HepG2 (cell line): Measurements from ENCODE around the gene ORC2. TPM values are rescaled to one million over a fixed set of nuclear protein-coding genes. Genes with fewer than 3 reads are reported as not detected.

Experiments
- DMAP1 ChIP-seq: IDR thresholded peaks from 2 replicates; pipeline ENCODE4 v1.6.1; 2016
- ETV6 ChIP-seq: sonication (generic); formaldehyde crosslinking; conservative IDR thresholded peaks from 2 replicates; pipeline ENCODE4 v1.4.0; 2020; ENCODE audit warnings: missing genetic modification reagents
- HNF4G ChIP-seq, 2 experiments: sonication (generic) in 1 of 2; formaldehyde crosslinking in 1 of 2; IDR thresholded peaks; 2 replicates each; pipeline versions ENCODE4 v1.4.0 to v1.6.1; 2011 to 2020; ENCODE audit warnings: borderline replicate concordance in 2 of 2, low read depth in 2 of 2, mild to moderate bottlenecking in 2 of 2, low read length in 1 of 2, missing genetic modification reagents in 1 of 2, moderate library complexity in 1 of 2
- HOMEZ ChIP-seq: IDR thresholded peaks from 2 replicates; pipeline ENCODE4 v1.6.1; 2016; ENCODE audit warnings: low read depth
- NFYC ChIP-seq: IDR thresholded peaks from 2 replicates; pipeline ENCODE4 v1.6.1; 2016; ENCODE audit warnings: missing genetic modification reagents, missing compliant biosample characterization
- PAWR ChIP-seq: sonication (generic); formaldehyde crosslinking; IDR thresholded peaks from 2 replicates; pipeline ENCODE4 v1.4.0; 2020; ENCODE audit warnings: missing genetic modification reagents, mild to moderate bottlenecking, borderline replicate concordance
- SP2 ChIP-seq: sonication (generic); formaldehyde crosslinking; IDR thresholded peaks from 2 replicates; pipeline ENCODE4 v1.5.1; 2020; ENCODE audit warnings: mild to moderate bottlenecking, missing genetic modification reagents
- ZNF263 ChIP-seq: sonication (generic); formaldehyde crosslinking; IDR thresholded peaks from 2 replicates; pipeline ENCODE4 v1.4.0; 2020; ENCODE audit warnings: missing genetic modification reagents
- ZNF609 ChIP-seq: sonication (generic); formaldehyde crosslinking; IDR thresholded peaks from 2 replicates; pipeline ENCODE4 v1.4.0; 2020; ENCODE audit warnings: mild to moderate bottlenecking, missing genetic modification reagents, borderline replicate concordance
- ZNF770 ChIP-seq: sonication (generic); formaldehyde crosslinking; IDR thresholded peaks from 2 replicates; pipeline ENCODE4 v1.5.0; 2020; ENCODE audit warnings: mild to moderate bottlenecking, missing genetic modification reagents
- polyA plus RNA-seq, 8 experiments: library from polyadenylated mRNA; depleted of rRNA in 3 of 8; stranded (reverse) in 7 of 8; unstranded in 1 of 8; fragments of >200 nt; fragmentation: Illumina TruSeq in 4 of 8; extraction: Trizol in 4 of 8; gene quantifications; 2 replicates each; pipeline versions ENCODE4 v1.2.1 to v1.2.3, GENCODE V29; 2011 to 2016; ENCODE audit warnings: low read depth in 4 of 8, missing spikeins in 1 of 8, mixed read lengths in 1 of 8; ENCODE audit not compliant: insufficient read depth in 1 of 8
- total RNA-seq, 5 experiments: library from RNA; depleted of rRNA; stranded (reverse); fragments of >200 nt; fragmentation: Illumina TruSeq; extraction: Trizol; gene quantifications; 2 replicates each; pipeline ENCODE4 v1.2.3, GENCODE V29; 2016; ENCODE audit warnings: low read depth in 1 of 5

Gene ORC2
- total and polyA plus RNA-seq, 2 of the 13 experiments (the other 11 are each of a cell fraction or from before 2014, with no cell fraction given) = 19.3 to 73.5 TPM

DNA sequence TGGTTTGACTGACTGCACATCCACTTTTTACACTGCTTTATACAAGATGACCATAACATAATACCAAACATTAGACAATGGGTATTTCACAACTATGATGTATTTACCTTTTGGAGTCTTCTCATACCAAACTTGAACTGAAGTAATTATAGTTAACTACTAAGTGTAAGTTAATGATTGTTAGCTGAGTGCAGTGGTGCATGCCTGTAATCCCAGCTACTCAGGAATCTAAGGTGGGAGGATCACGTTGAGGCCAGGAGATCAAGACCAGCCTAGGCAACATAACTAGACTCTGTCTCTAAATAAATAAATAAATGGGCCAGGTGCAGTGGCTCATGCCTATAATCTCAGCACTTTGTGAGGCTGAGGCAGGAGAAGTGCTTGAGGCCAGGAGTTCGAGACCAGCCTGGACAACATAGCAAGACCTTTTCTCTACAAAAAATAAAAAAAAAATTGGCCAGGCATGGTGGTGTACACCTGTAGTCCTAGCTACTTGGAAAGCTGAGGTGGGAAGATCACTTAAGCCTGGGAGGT is 44.9 kb upstream of the ORC2 start (continued):
- TF ChIP-seq ZNF770 (CRISPR knock-in tag) = peak; percentile 68
- TF ChIP-seq ZNF609 (CRISPR knock-in tag) = peak; percentile 74
- no peak for TF ChIP-seq DMAP1 (CRISPR knock-in tag)
- TF ChIP-seq SP2 (CRISPR knock-in tag) = no peak
- 0 out of 2 replicates have a peak, but pooled peaks have one; percentile 26 for TF ChIP-seq ZNF263 (CRISPR knock-in tag)
- peak; percentile 15; the same call in 1 of the 2 replicates for TF ChIP-seq HNF4G (IDR thresholded peaks at IDR 0.05; ENCODE audit: borderline replicate concordance, low read depth, low read length)
- TF ChIP-seq HNF4G (CRISPR knock-in tag; IDR thresholded peaks at IDR 0.05; ENCODE audit: borderline replicate concordance, low read depth) = no peak
- TF ChIP-seq NFYC (CRISPR knock-in tag) = no peak
- TF ChIP-seq PAWR (CRISPR knock-in tag) = no peak
- TF ChIP-seq ETV6 = no peak
- TF ChIP-seq HOMEZ (CRISPR knock-in tag) = peak; percentile 93
- TF ChIP-seq, all 625 proteins: peak for 147
